ENCODE measurements around the gene PPP1R15A. TPM values are rescaled to one million over a fixed set of nuclear protein-coding genes. Genes with fewer than 3 reads are reported as not detected.
"Not testable (repeated sequence)": the region's sequence is repeated elsewhere in the genome, so short reads cannot be mapped to it uniquely, and the experiment has no call there.

The PPP1R15A gene
- total RNA-seq, 1 donor from 2014 or later: 106 TPM

GRCh38 chr19:48878196-48879024 lies 6.2 kb downstream of the PPP1R15A start:
- peaks cover 40% of the 10 kb centered on the region for H3K4me1 Mint-ChIP-seq (ENCODE audit: low read depth)
- no peaks in the 10 kb centered on the region for H3K27me3 Mint-ChIP-seq (ENCODE audit: low read depth)
- no peak overlapping the region for H3K4me3 Mint-ChIP-seq (ENCODE audit: unreplicated experiment)
- H3K36me3 Mint-ChIP-seq (ENCODE audit: low read depth): peaks cover 36% of the 10 kb centered on the region
- H3K27ac Mint-ChIP-seq (ENCODE audit: unreplicated experiment): peak overlapping the region; percentile 78
- no peak for DNase-seq (ENCODE audit: low spot score)
- no peak for TF ChIP-seq CTCF (IDR thresholded peaks at IDR 0.05)
- no peaks in the 10 kb centered on the region for H3K9me3 Mint-ChIP-seq (ENCODE audit: low read depth)

GRCh38 chr19:48879025-48879637 lies 6.9 kb downstream of the PPP1R15A start:
- H3K9me3 Mint-ChIP-seq (ENCODE audit: low read depth): no peaks in the 10 kb centered on the region

GRCh38 chr19:48879696-48880095 lies 7.5 kb downstream of the PPP1R15A start:
- not testable (repeated sequence) for H3K9me3 Mint-ChIP-seq (ENCODE audit: low read depth); H3K27me3 Mint-ChIP-seq (ENCODE audit: low read depth); DNase-seq (ENCODE audit: low spot score); H3K27ac Mint-ChIP-seq (ENCODE audit: unreplicated experiment); H3K4me3 Mint-ChIP-seq (ENCODE audit: unreplicated experiment)
- Mint-ChIP-seq H3K4me1 (ENCODE audit: low read depth) (peaks cover 27% of the 10 kb centered on the region), H3K36me3 (ENCODE audit: low read depth) (peaks cover 23% of the 10 kb centered on the region)

More at GRCh38 chr19:48879025-48879637, 6.9 kb downstream of the PPP1R15A start:
- no peak for TF ChIP-seq CTCF (IDR thresholded peaks at IDR 0.05)
- H3K27ac Mint-ChIP-seq (ENCODE audit: unreplicated experiment): peak overlapping the region; percentile 78
- DNase-seq (ENCODE audit: low spot score): no peak
- H3K4me3 Mint-ChIP-seq (ENCODE audit: unreplicated experiment): no peak overlapping the region
- H3K36me3 Mint-ChIP-seq (ENCODE audit: low read depth): peaks cover 29% of the 10 kb centered on the region
- H3K27me3 Mint-ChIP-seq (ENCODE audit: low read depth): no peaks in the 10 kb centered on the region
- H3K4me1 Mint-ChIP-seq (ENCODE audit: low read depth): peaks cover 32% of the 10 kb centered on the region

- Mint-ChIP-seq H3K4me1 (ENCODE audit: low read depth) (peaks cover 11% of the 10 kb centered on the region), H3K9me3 (ENCODE audit: low read depth) (no peaks in the 10 kb centered on the region), H3K27ac (ENCODE audit: unreplicated experiment) (no peak overlapping the region), H3K36me3 (ENCODE audit: low read depth) (peaks cover 7% of the 10 kb centered on the region), H3K27me3 (ENCODE audit: low read depth) (no peaks in the 10 kb centered on the region), H3K4me3 (ENCODE audit: unreplicated experiment) (no peak overlapping the region)
- no peak for TF ChIP-seq CTCF (IDR thresholded peaks at IDR 0.05)
- no peak for DNase-seq (ENCODE audit: low spot score)
These were observed 9.8 kb downstream of the PPP1R15A start for GRCh38 chr19:48881741-48882657.

GRCh38 chr19:48883726-48884125 lies 11.5 kb downstream of the PPP1R15A start:
- Mint-ChIP-seq H3K9me3 (ENCODE audit: low read depth) (no peaks in the 10 kb centered on the region), H3K27ac (ENCODE audit: unreplicated experiment) (no peak overlapping the region), H3K4me1 (ENCODE audit: low read depth) (no peaks in the 10 kb centered on the region), H3K36me3 (ENCODE audit: low read depth) (no peaks in the 10 kb centered on the region), H3K27me3 (ENCODE audit: low read depth) (no peaks in the 10 kb centered on the region), H3K4me3 (ENCODE audit: unreplicated experiment) (no peak overlapping the region)
- no peak for TF ChIP-seq CTCF (IDR thresholded peaks at IDR 0.05)
- DNase-seq (ENCODE audit: low spot score): no peak
